GM12878 (cell line): ENCODE data around the gene APELA. TPM values are rescaled to one million over a fixed set of nuclear protein-coding genes. Genes with fewer than 3 reads are reported as not detected.

Source experiments
- ATAC-seq: fragments of 200-7000 bp; cut with Tn5 transposase; 3 replicates; pipeline ENCODE4 v1.9.1; 2020; ENCODE audit warnings: mild to moderate bottlenecking, moderate library complexity
- BruUV-seq: library from RNA; stranded (reverse); fragments of 400-500 nt; replicated peaks from 2 replicates; lab custom pipeline; 2021; lab: Mats Ljungman, UMichigan
- CTCF ChIA-PET: fragments of 300-600 bp; sonication (Branson Sonifier 250); formaldehyde crosslinking; extraction: SDS; loops from one replicate; lab custom pipeline; 2021; ENCODE audit warnings: inconsistent platforms; lab: Yijun Ruan, JAX
- POLR2A ChIA-PET: fragments of 350-600 bp; formaldehyde crosslinking; extraction: SDS; loops from one replicate; lab custom pipeline; 2021; ENCODE audit warnings: inconsistent platforms; lab: Charles Lee
- RAD21 ChIA-PET: fragments of 300-600 bp; sonication (Branson Sonifier 250); formaldehyde crosslinking; loops from one replicate; lab custom pipeline; 2023; ENCODE audit warnings: antibody characterized with exemption; ENCODE audit not compliant: unreplicated experiment; lab: Charles Lee
- SMC1A ChIA-PET: fragments of 300-600 bp; sonication (Branson Sonifier 250); formaldehyde crosslinking; loops from one replicate; lab custom pipeline; 2023; ENCODE audit not compliant: unreplicated experiment, uncharacterized antibody; lab: Charles Lee
- DNase-seq: peaks from one replicate; pipeline ENCODE4 v3.0.0-alpha.2; 2011; ENCODE audit warnings: low read depth, low spot score
- FAIRE-seq: peaks from 3 replicates; lab custom pipeline; 2011; peaks lifted over from hg19 to GRCh38; lab: Jason Lieb, UNC
- H2AFZ ChIP-seq: 2 replicates; pipeline ENCODE4 v1.6.0; 2011; ENCODE audit warnings: low read depth, low read length, control low read depth; ENCODE audit not compliant: control insufficient read depth
- H3K27ac ChIP-seq: 2 replicates; pipeline ENCODE4 v1.5.1; 2011; ENCODE audit warnings: control low read depth; ENCODE audit not compliant: control insufficient read depth, insufficient read depth
- H3K27me3 ChIP-seq, 2 experiments: replicated peaks in 1 of 2; 2 replicates each; pipeline versions ENCODE4 v1.6.0 to v1.6.1; 2011; ENCODE audit warnings: low read length in 1 of 2; ENCODE audit not compliant: control insufficient read depth in 2 of 2, insufficient read depth in 2 of 2
- H3K36me3 ChIP-seq, 2 experiments: 2 replicates each; pipeline ENCODE4 v1.5.1; 2011; ENCODE audit warnings: low read length in 1 of 2; ENCODE audit not compliant: control insufficient read depth in 2 of 2, insufficient read depth in 2 of 2
- H3K4me1 ChIP-seq: 2 replicates; pipeline ENCODE4 v1.6.1; 2011; ENCODE audit warnings: mild to moderate bottlenecking, low read length, moderate library complexity, mixed read lengths; ENCODE audit not compliant: control insufficient read depth, insufficient read depth
- H3K4me2 ChIP-seq: 2 replicates; pipeline ENCODE4 v1.6.0; 2011; ENCODE audit warnings: control low read depth; ENCODE audit not compliant: control insufficient read depth, insufficient read depth
- H3K4me3 ChIP-seq: fragments of 200-600 bp; sonication (generic); 2 replicates; pipeline ENCODE4 v1.5.1; 2016
- H3K79me2 ChIP-seq: 2 replicates; pipeline ENCODE4 v1.6.0; 2011; ENCODE audit warnings: low read length; ENCODE audit not compliant: control insufficient read depth, insufficient read depth
- H3K9ac ChIP-seq: 2 replicates; pipeline ENCODE4 v1.8.0; 2011; ENCODE audit warnings: low read length, control low read depth, mixed read lengths; ENCODE audit not compliant: control insufficient read depth, insufficient read depth
- H3K9me3 ChIP-seq: replicated peaks from 3 replicates; pipeline ENCODE4 v1.5.1; 2011; ENCODE audit warnings: mild to moderate bottlenecking, low read length; ENCODE audit not compliant: control insufficient read depth, insufficient read depth
- H4K20me1 ChIP-seq: 2 replicates; pipeline ENCODE4 v1.6.0; 2011; ENCODE audit not compliant: control insufficient read depth, insufficient read depth
- ATF3 ChIP-seq: IDR thresholded peaks from 2 replicates; pipeline ENCODE4 v1.6.1; 2011; ENCODE audit warnings: low read depth, mild to moderate bottlenecking, low read length, moderate library complexity, borderline replicate concordance; ENCODE audit errors: extremely low read depth
- CTCF ChIP-seq, 3 experiments: IDR thresholded peaks in 2 of 3; conservative IDR thresholded peaks in 1 of 3; 2 replicates each; pipeline ENCODE4 v1.5.1; 2011; ENCODE audit warnings: low read depth in 3 of 3, low read length in 3 of 3, mild to moderate bottlenecking in 3 of 3, control low read depth in 2 of 3, moderate library complexity in 2 of 3, inconsistent platforms in 1 of 3, mixed read lengths in 1 of 3; ENCODE audit not compliant: control insufficient read depth in 2 of 3, insufficient read depth in 1 of 3; ENCODE audit errors: extremely low read depth in 1 of 3
- IRF4 ChIP-seq: IDR thresholded peaks from 2 replicates; pipeline ENCODE4 v1.6.1; 2011; ENCODE audit warnings: low read depth, low read length
- NFIC ChIP-seq: IDR thresholded peaks from 2 replicates; pipeline ENCODE4 v1.6.1; 2012; ENCODE audit warnings: low read depth, mild to moderate bottlenecking, inconsistent platforms, low read length, moderate library complexity
- NFYB ChIP-seq: IDR thresholded peaks from 2 replicates; pipeline ENCODE4 v1.6.1; 2011; ENCODE audit warnings: low read depth, mild to moderate bottlenecking, low read length, improper control_type of control experiment, moderate library complexity; ENCODE audit not compliant: insufficient read depth
- RAD51 ChIP-seq: fragments of 450-650 bp; IDR thresholded peaks from 2 replicates; pipeline ENCODE4 v1.6.1; 2016; ENCODE audit warnings: moderate library complexity, mild to moderate bottlenecking, inconsistent platforms
- RCOR1 ChIP-seq: conservative IDR thresholded peaks from 2 replicates; pipeline ENCODE4 v1.6.1; 2012; ENCODE audit warnings: low read depth, low read length, improper control_type of control experiment
- RUNX3 ChIP-seq: IDR thresholded peaks from 2 replicates; pipeline ENCODE4 v1.6.1; 2012; ENCODE audit warnings: low read length, inconsistent platforms
- SIN3A ChIP-seq: IDR thresholded peaks from 2 replicates; pipeline ENCODE4 v1.6.1; 2012; ENCODE audit warnings: low read depth, low read length, improper control_type of control experiment
- SUZ12 ChIP-seq: fragments of 200-600 bp; sonication (generic); IDR thresholded peaks from one replicate; pipeline ENCODE4 v1.6.1; 2018; ENCODE audit warnings: antibody characterized with exemption, mild to moderate bottlenecking; ENCODE audit not compliant: unreplicated experiment
- YBX1 ChIP-seq: fragments of 450-650 bp; IDR thresholded peaks from 2 replicates; pipeline ENCODE4 v1.6.1; 2016; ENCODE audit warnings: antibody characterized with exemption
- YY1 ChIP-seq: IDR thresholded peaks from 2 replicates; pipeline ENCODE4 v1.6.1; 2011; ENCODE audit warnings: low read depth, mild to moderate bottlenecking, low read length
- ZBED1 ChIP-seq: IDR thresholded peaks from 2 replicates; pipeline ENCODE4 v1.6.1; 2016; ENCODE audit warnings: borderline replicate concordance
- ZNF384 ChIP-seq: IDR thresholded peaks from 2 replicates; pipeline ENCODE4 v1.6.1; 2012; ENCODE audit warnings: low read depth, mild to moderate bottlenecking, low read length, improper control_type of control experiment, borderline replicate concordance
- WGBS: methylation state at CpG from one replicate; pipeline ENCODE4 v1.1.6; 2016; ENCODE audit warnings: low lambda C conversion rate; ENCODE audit not compliant: insufficient replicate concordance, insufficient coverage; ENCODE audit errors: missing lambda C conversion rate; 5-methylcytosine and 5-hydroxymethylcytosine counted together
- in situ Hi-C: fragments of 300-500 bp; cut with MboI; formaldehyde crosslinking; loops from 9 replicates; pipeline ENCODE4 v1.14.3; 2018; ENCODE audit warnings: mixed read lengths
- intact Hi-C: fragments of 100-400 bp; cut with micrococcal nuclease; formaldehyde crosslinking; loops from one replicate; pipeline ENCODE4 v1.14.2; 2022; ENCODE audit not compliant: unreplicated experiment
- polyA plus RNA-seq, 11 experiments: library from polyadenylated mRNA; depleted of rRNA in 4 of 11; unstranded in 6 of 11; stranded (reverse) in 5 of 11; fragments of >200 nt; fragmentation: Nextera tagmentation in 4 of 11; fragmentation: Illumina TruSeq in 1 of 11; extraction: Ambion mirVana in 4 of 11; extraction: Trizol in 1 of 11; gene quantifications; 1 replicate in 1 of 11; 2 replicates in 10 of 11; pipeline versions ENCODE4 v1.2.1 to v1.2.3, GENCODE V29; 2011 to 2016; ENCODE audit warnings: inconsistent platforms in 2 of 11, missing spikeins in 2 of 11, low read depth in 1 of 11
- total RNA-seq, 4 experiments: library from RNA; depleted of rRNA in 3 of 4; stranded (reverse); fragments of >200 nt in 3 of 4; fragmentation: Illumina TruSeq in 1 of 4; extraction: Trizol in 1 of 4; gene quantifications; 2 replicates each; pipeline versions ENCODE4 v1.2.1 to v1.2.3, GENCODE V29; 2013 to 2021
- TF ChIP-seq, protein P1 (sequence below): fragments of 150-350 bp; IDR thresholded peaks from 2 replicates; pipeline ENCODE4 v1.6.1; 2014; ENCODE audit warnings: mild to moderate bottlenecking, low read depth, low read length

Gene APELA
- total and polyA plus RNA-seq, 10 of the 15 experiments (the other 5 are each of a cell fraction or from before 2014, with no cell fraction given) = 0.79 to 6.9 (median 1.2) TPM

DNA sequence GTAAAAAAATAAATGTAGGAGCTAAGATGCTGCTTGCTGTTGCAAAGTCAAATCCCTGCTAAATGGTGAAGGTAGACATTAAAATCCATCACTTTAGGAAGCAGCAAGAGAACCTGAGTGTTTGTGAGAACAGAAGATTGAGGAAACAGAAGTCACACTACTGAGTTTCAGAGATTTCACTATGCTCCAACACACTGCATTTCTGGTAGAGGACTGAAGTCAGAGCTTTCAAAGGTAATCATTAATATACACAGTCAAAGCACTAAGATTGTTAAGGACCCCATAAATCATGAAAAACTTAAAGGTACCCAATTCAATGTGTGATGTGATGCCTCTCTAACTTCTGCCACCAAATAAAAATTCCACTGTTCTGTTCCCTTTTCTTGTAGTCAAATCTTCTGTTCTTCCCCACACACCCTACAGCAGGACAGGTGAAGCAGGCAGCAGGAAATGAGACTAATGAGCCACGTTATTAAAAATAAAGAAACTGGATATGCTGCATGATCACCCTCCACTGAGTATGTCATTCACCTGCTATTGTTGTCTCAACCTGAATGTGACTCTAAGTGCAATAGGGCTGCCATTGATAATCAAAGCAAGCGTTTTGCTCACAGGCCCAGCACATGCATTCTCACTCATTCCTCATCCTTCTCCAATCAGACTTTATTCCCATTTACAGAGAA lies 28.9 kb upstream of the APELA start:
- ATAC-seq (peak; percentile 65), FAIRE-seq (no peak), DNase-seq (no peak)
- Histone ChIP-seq H3K4me1 (no peaks in the 10 kb centered on the region), H3K4me2 (no peak overlapping the region), H3K27me3 (no peaks in the 10 kb centered on the region), H3K9ac (no peak overlapping the region), H4K20me1 (no peaks in the 10 kb centered on the region), H3K4me3 (no peak overlapping the region), H2AFZ (no peak overlapping the region), H3K36me3 (no peaks in the 10 kb centered on the region), H3K27ac (no peak overlapping the region), H3K9me3 (no peaks in the 10 kb centered on the region), H3K79me2 (no peaks in the 10 kb centered on the region)
- RAD21 ChIA-PET = no interaction called here
- SMC1A ChIA-PET = no interaction called here
- in situ Hi-C loops (no loop called here), intact Hi-C loops (no loop called here)
- CTCF ChIA-PET = no interaction called here
- BruUV-seq = no TSS peak
- 16% methylated on average over 2 of the region's 2 CpGs for WGBS
- POLR2A ChIA-PET = no interaction called here
- TF ChIP-seq YBX1 = no peak

GRCh38 chr4:164856396-164856795 lies 20.6 kb upstream of the APELA start:
- Histone ChIP-seq H3K9ac (no peak overlapping the region), H3K4me1 (no peaks in the 10 kb centered on the region), H4K20me1 (no peaks in the 10 kb centered on the region), H3K36me3 (no peaks in the 10 kb centered on the region), H3K27me3 (no peaks in the 10 kb centered on the region), H3K4me2 (no peak overlapping the region), H2AFZ (no peak overlapping the region), H3K27ac (no peak overlapping the region), H3K79me2 (no peaks in the 10 kb centered on the region), H3K9me3 (no peaks in the 10 kb centered on the region), H3K4me3 (no peak overlapping the region)
- DNase-seq (no peak), ATAC-seq (no peak), FAIRE-seq (no peak)
- intact Hi-C loops = no loop called here
- in situ Hi-C loops = no loop called here
- CTCF ChIA-PET = interaction anchor here (1.5 kb wide), 1 partner anchor 22 kb away, joined by 3 read pairs; no protein-coding TSS in a partner anchor
- RAD21 ChIA-PET = no interaction called here
- no TSS peak for BruUV-seq
- SMC1A ChIA-PET = no interaction called here
- WGBS = 91% methylated on average over 1 of the region's 1 CpG
- POLR2A ChIA-PET = no interaction called here
- TF ChIP-seq CTCF (IDR thresholded peaks at IDR 0.05 in 2 of 3, conservative IDR thresholded peaks at IDR 0.05 in 1 of 3; ENCODE audit: control insufficient read depth in 2 of 3, extremely low read depth in 1 of 3, insufficient read depth in 1 of 3, low read depth in 3 of 3, low read length in 3 of 3) (no peak), SUZ12 (no peak), SIN3A (no peak), RCOR1 (no peak), YY1 (no peak), IRF4 (no peak), NFYB (no peak), NFIC (no peak), ATF3 (no peak), RAD51 (no peak), ZNF384 (no peak), ZBED1 (no peak), RUNX3 (no peak)
- TF ChIP-seq, protein P1, sequence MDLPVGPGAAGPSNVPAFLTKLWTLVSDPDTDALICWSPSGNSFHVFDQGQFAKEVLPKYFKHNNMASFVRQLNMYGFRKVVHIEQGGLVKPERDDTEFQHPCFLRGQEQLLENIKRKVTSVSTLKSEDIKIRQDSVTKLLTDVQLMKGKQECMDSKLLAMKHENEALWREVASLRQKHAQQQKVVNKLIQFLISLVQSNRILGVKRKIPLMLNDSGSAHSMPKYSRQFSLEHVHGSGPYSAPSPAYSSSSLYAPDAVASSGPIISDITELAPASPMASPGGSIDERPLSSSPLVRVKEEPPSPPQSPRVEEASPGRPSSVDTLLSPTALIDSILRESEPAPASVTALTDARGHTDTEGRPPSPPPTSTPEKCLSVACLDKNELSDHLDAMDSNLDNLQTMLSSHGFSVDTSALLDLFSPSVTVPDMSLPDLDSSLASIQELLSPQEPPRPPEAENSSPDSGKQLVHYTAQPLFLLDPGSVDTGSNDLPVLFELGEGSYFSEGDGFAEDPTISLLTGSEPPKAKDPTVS = no peak
